ENCODE results near the gene SULT1A4. TPM values are rescaled to one million over a fixed set of nuclear protein-coding genes. Genes with fewer than 3 reads are reported as not detected.

SULT1A4 gene
- total and polyA plus RNA-seq, 3 experiments from 2014 or later: 0.78 to 1.1 (median 1.0) TPM

Other genes with a start within 250 kb of the SULT1A4 start
- gene NPIPB11, start 53.2 kb upstream of the SULT1A4 start, total RNA-seq: 1 to 10 TPM in 1 of 2 experiments, under 1 TPM in 1; 0.84 to 1.5 TPM
- gene NPIPB11, start 53.2 kb upstream of the SULT1A4 start, polyA plus RNA-seq: 0.51 TPM
- gene BOLA2, start 5.6 kb upstream of the SULT1A4 start, total RNA-seq: 10 to 100 TPM; 10.5 to 15.6 TPM
- 32.3 TPM for gene BOLA2, start 5.6 kb upstream of the SULT1A4 start, polyA plus RNA-seq
- 10 to 100 TPM; 61.7 to 64.7 TPM for gene SLX1B, start 5.4 kb upstream of the SULT1A4 start, total RNA-seq
- gene SLX1B, start 5.4 kb upstream of the SULT1A4 start, polyA plus RNA-seq: 6.3 TPM
- gene NPIPB12, start 46.5 kb downstream of the SULT1A4 start, total RNA-seq: 10 to 100 TPM; 52.1 to 55.0 TPM
- 8.9 TPM for gene NPIPB12, start 46.5 kb downstream of the SULT1A4 start, polyA plus RNA-seq
- 100 to 1,000 TPM; 136 to 144 TPM for gene SPN, start 203.3 kb downstream of the SULT1A4 start, total RNA-seq
- 255 TPM for gene SPN, start 203.3 kb downstream of the SULT1A4 start, polyA plus RNA-seq
- gene QPRT, start 219.3 kb downstream of the SULT1A4 start, total RNA-seq: 1 to 10 TPM; 3.0 to 3.5 TPM
- gene QPRT, start 219.3 kb downstream of the SULT1A4 start, polyA plus RNA-seq: 0.74 TPM

Measured in CD8-positive, alpha-beta memory T cell (primary cell).